ENCODE results near the gene MSL3B.

- TF ChIP-seq POLR2A (IDR thresholded peaks at IDR 0.05) (no peak), CTCF (IDR thresholded peaks at IDR 0.05) (no peak)
These were observed at the start of gene MSL3B for GRCh38 chr2:233867993-233868532.

Data from adrenal gland (tissue), 5 donors.